GM21390 (cell line): ENCODE measurements around the gene RAPGEF1.
"Not testable (repeated sequence)": the region's sequence is repeated elsewhere in the genome, so short reads cannot be mapped to it uniquely, and the experiment has no call there.

Source experiments
- ATAC-seq: cut with Tn5 transposase; IDR thresholded peaks from one replicate; pipeline ENCODE4 v1.9.1; 2021; ENCODE audit not compliant: unreplicated experiment

RAPGEF1 gene

DNA sequence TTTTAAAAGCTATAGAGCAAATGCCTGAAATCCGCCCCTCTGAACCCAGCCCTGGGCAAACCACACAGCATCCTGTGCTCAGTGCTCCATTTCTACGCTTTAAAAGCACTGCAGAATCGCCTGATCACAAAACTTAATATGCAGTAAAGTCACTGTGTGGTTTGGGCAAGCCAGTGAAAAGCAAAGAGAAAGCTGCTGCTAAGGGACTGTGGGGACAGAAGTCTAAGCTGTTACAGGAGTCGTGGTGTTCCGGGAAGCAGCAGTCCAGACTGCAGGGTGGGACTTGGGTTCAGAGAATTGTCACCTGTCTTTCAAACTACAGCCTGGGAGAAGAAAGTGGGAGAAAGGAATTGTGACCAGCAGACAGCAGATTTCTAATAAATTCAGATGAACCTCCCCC lies 8.2 kb downstream of the RAPGEF1 start:
- ATAC-seq: no peak

DNA sequence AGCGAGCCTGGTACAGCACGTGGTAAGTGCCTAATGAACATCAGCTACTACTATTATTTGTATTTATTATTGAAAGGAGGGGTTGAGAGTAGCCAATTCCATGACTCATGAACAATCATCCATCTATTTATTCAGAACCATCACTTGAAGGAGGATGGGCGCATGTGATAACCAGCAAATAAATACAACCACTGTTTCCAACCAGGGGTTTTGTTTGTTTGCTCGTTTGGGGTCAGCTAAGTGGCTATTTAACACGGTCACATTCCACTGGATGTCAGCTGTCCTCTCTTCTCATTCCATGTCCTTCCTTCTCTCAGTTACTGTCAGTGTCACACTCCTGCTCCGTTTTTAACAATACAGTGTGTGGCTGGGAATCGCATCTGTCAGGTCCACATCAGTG lies 8.6 kb downstream of the RAPGEF1 start:
- ATAC-seq: no peak

DNA sequence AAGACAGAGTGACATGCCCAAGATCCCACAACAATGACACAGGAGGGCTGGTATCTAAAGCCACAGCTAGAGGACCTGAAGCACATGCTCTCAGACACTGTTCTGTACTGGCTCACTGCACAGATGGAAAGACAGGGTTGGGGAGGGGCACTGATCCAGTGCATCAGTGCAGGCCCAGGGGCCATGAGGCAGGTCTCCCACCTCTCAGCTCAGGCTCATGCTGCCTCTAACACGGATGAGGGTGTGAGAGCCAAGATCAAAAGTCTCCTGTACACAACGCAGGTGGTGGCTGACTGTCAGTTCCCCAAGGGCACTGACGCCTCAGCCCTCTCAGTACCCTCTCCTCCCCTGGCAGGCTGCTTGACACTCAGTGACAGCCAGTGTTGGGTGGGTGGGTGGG lies 10.9 kb downstream of the RAPGEF1 start:
- no peak for ATAC-seq

DNA sequence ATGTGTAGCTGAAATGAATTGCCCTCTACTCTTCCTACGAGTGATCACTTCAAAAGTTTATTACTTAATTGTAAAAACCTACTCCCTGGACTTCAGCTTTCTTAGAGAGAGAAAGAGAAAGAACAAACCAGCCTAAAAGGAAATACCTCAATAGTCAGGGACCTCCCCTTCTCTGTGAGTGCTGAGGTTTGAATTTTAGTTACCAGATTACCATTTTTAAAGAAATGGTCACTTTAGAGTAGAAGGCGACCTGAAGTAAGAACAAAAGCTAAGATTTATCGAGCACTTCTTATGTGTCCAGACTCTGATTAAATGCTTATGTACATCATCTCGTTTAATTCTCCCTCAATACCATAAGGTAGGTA lies 11.3 kb downstream of the RAPGEF1 start:
- ATAC-seq: no peak

DNA sequence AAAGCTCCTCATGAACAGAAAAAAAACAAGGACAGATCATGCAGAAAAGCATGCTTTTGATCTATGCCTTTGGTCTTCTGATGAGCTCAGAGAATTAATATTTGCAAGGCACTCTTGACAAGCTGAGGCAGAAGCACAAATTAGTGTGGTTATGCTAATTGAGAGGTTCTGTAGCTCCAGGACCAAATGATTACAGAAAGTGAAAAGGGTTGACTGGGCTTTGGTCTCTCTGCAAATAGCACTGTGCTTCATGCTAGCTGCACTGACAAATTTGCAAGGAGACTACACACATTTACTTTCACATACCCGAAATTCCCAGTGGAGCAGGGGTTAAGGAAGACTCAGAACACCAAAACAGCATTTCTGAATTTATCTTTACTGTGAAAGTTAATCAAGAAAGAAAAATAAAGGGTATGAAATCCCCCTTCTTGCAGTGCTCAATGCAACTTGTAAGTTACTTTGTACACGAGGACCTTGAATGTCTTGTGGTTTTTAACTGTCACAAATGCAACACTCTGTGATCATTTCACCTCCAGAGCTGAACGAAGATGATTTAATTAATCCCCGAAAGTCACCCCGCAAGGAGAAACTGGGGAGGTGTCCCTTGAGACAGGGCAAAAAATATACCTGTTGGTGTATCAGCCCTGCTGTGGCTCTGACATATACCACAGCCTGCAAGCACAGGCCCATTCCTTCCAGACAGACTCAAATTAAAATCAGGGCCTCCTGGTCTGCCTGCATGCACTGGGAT lies 11.9 kb downstream of the RAPGEF1 start:
- ATAC-seq: peak; percentile 32

DNA sequence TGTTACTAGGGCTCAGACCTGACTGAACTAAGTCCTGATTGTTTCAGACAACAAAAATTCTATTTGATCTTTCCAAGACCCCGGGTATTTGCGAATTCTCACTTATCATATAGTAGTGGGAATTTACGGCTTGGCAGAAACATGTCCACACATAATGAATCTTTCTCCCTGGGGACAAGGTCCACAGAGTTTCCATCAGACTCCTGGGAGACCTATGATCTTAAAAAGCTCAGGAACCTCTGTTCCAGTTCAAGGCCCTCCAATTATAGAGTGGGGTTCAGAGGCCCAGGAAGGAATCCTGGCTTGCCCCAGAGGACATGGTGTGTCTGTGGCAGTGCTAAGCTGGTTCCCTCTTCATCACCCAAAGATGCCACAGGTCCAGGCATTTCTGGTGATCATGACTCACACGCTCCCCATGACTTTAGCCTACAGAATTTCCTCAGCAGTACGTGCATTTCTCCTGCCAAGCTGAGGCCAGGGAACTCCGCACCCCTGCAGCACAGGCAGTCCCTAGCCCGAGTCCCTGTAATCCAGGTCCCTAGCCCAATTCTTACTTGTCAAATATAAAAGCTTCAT lies 12.6 kb downstream of the RAPGEF1 start:
- no peak for ATAC-seq

DNA sequence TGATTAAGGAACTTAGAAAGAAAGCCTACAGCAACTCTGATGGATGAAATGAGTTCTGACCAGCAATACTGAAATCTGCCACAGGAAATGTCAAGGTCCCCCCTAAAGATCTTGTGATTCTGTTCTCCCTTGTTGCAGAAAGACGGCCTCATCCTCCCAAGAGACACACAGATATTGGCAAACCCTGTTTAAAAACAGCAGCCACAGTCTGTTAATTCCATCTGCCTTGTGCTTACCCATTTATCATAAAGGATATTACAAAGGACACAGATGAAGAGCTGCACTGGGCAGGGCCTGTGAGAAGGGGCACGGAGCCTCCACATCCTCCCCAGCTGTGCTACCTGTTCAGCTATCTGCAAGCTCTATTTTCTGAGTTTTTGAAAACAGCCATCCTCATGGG lies 15.2 kb downstream of the RAPGEF1 start:
- no peak for ATAC-seq

DNA sequence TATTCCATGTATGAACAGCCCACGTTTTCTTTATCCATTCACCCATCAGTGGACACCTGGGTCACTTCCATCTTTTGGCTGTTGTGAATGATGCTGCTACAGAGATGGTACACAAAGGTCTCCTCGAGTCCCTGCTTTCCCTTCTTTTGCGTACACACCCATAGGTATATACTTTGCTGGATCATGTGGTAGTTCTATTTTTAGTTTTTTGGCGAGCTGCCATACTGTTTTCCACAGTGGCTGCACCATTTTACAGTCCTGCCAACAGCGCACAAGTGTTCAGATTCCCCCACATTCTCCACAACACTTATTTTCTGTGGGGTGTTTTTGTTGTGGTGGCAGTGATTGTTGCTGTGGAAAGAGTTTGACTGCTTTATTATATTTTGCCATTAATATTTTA lies 16.2 kb downstream of the RAPGEF1 start:
- no peak for ATAC-seq

DNA sequence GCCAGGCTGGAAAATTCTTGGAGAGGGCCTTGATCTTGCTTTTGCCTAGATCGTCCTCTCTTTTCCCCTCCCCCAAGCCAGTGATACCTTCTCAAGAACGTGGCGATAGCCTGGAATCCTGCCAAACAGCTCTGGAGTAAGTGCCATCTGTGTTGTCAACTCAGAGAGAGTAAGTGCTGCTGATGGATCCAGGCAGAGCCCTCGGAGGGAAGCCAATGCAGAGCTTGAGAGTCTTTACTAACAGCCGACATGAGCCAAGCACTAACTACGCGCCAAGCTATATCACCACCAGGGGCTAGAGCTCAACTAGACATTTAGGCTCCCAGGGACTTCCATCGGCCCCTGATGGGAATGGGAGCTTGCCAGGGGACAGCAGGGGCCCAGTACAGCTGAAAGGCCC lies 17.6 kb downstream of the RAPGEF1 start:
- ATAC-seq: no peak

DNA sequence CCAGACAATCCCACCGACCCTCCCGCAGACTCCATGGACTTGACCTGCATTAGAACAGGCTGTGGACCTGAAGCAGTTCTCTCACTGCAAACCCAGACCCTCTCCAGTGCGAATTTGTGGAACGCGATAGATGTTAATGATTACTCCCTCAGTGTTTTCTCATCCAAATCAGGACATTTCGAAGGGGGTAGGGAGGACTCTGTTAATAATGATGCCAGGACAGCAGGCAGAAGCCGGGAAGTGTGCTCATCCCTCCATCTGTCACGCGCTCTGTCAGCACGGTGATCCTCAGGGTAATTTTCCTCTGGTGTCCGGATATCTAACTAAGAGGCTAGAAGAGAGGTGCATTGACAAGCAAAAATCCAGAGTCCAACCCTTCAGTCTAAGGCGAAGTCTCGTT lies 18.8 kb downstream of the RAPGEF1 start:
- ATAC-seq: no peak

DNA sequence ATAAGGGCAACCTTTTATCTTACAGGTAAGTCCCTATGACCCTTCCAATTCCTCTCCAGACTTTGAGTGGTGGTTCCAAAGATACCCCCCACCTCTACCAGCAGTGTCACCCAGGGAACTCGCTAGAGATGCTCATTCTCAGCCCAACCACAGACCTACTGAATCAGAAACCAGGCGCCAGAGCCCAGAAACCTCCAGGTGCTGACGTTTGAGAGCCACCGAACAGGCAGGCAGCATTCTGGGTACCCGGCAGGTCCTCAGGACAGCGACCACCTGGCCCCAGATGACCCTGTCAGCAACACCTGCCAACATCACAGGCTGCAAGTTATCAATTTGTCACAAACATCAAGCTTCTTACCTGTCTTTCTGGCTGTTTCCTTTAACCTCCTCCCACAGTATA lies 19.5 kb downstream of the RAPGEF1 start:
- peak; percentile 38 for ATAC-seq

DNA sequence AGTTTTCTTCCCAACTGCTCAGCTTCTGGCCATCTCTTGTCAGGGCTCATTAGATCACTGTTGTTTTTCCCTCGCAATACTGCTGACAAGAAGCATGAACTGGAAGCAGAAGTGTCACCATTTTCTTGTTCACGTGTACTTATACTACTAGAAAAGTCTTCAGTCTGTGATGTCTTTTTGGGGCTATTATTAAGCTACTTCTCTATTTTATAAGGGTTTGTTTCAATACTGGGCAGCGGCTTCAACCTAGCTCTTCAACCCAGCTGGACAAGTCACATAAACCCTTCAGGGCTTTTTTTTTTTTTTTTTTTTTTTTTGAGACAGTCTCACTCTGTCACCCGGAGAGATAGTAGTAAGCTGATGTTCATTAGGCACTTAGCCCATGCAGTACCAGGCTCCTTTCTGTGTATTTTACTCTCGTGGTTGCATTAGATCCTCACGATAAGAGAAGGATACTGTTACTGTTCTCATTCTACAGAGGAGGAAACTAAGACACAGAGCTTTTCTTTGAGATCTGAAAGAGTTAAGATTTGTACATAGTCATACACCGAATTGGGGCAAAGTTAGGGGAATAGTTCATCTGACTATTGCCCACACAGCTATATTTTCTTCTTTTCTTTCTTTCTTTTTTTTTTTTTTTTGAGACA lies 20.5 kb downstream of the RAPGEF1 start:
- no peak for ATAC-seq

DNA sequence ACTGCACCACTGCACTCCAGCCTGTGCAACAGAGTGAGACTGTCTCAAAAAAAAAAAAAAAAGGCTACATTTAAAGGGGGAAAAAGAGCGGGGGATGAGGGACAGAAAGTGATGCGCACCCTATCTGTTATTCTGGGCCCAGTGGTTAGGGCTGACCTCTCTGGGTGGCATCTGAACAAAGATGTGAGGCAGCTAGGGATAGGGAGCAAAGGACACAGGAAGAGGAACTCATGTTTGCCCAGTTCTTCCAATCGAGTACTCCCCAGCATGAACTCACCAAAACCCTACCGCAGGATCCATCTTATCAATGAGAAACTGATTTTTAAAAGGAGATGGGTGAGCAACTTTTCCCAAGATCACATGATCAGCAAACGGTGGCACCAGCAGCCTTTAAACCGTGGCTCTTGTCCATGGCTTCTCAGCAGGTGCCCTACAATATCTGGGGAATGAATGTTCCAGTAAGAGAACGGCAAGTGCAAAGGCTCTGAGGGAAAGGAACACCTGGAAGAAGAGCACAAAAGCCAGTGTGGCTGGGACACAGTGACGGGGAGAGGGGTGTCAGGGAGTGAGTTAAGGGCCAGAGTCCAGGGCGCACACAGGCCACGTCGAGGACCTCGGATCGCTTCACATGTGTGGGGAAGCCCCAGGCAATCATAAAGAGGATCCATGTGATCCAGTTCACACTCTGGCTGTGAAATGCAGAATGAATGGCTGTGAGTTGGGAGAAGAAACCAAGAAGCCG lies 22.0 kb downstream of the RAPGEF1 start:
- ATAC-seq: no peak

DNA sequence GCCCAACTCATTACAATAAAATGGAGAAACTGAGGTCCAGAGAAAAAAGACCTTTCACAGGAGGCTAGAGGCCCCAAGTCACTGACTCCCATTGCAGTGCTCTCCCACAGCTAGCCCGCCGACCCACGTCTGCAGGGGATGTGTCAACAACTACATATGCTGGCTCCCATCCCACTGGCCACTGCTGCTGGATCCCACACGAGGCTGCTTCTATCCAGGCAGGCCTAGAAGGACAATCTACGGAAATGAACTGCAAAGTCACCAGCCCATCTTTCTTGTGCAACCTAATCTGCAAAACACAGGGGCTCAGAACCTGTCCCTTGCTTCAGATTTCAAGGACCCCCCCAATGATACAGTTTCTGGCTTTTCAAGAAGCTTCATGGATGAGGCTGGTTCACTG lies 24.0 kb downstream of the RAPGEF1 start:
- ATAC-seq: no peak

DNA sequence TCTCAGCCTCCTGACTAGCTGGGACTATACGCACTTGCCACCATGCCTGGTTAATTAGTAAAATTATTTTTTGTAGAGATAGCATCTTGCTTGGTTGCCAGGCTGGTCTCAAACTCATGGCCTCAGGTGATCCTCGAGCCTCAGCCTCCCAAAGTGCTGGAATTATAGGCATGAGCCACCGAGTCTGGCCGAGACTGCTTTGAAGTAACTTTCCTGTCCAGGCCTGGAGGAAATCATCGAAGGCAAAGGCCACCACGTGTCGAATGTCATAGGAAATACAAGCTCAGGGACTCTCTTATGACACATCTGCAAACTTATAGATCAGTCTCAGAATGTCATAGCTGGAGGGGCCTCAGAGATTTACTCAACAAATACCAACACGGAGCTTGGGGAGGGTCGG lies 25.1 kb downstream of the RAPGEF1 start:
- ATAC-seq: no peak

DNA sequence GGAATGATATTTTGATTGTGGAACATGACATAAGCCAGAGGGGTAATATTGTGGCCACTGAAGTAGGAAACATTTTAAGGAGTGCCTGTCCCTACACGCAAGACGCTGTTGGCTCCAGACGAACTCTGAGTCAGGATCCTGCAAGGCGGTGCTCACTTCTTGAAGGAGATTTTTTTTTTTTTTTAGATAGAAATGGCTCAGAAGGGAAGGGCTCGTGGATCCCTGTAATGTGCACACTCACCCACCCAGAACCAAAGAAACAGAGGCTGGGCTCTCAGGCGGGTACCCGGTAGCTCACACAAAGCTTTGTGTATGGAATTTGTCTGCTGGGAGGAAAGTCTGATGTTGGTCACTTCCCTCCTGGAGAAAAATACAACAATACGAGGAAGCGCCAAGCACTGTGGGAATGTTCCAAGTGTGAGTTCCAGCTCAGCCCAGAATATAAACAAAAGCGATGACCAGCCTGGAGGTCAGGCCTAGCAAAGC lies 25.7 kb downstream of the RAPGEF1 start:
- ATAC-seq: no peak

DNA sequence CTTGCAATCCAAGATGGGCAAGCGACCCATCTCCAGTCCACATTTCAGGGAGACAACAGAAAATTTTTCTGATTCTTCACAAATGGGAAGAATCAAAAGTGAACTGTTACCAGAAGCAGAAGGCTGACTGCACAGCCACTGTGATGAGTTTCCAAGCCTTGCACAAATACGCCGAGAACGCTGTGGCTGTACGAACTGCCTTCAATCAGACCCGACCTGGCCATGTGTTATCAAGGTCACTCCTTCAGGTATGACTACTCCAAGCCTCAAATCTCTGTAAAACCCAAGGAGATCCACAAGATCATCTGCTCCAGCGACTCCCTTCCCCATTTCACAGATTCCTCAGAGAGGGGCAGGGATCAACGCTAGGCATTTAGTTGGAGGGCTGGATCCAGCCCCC lies 26.9 kb downstream of the RAPGEF1 start:
- no peak for ATAC-seq

DNA sequence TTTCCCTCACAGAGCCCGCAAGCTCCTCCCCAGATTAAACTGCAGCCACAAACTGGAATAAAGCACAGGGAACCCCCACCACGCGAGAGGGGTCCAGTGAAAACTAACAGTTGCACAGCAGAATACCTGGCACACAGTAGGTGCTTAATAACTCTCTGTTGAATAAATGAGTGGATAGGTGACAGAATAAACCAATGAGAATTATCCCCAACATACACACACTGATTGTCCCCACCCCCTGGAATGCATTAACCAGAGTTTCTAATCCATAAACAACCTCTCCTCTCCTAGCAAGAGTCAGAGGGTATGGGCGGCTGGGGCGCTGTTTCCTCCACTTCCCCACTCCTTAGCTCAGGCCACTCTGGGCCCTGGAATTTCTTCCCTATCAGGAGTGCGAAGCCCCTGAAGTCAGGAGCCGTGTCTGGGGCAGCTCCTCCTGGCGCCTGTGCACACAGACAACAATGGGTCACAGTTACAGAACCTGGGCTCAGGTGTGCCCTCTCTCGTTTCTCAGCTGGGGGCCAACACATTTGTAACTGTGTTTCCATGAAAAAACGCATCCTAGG lies 27.6 kb downstream of the RAPGEF1 start:
- ATAC-seq: no peak

DNA sequence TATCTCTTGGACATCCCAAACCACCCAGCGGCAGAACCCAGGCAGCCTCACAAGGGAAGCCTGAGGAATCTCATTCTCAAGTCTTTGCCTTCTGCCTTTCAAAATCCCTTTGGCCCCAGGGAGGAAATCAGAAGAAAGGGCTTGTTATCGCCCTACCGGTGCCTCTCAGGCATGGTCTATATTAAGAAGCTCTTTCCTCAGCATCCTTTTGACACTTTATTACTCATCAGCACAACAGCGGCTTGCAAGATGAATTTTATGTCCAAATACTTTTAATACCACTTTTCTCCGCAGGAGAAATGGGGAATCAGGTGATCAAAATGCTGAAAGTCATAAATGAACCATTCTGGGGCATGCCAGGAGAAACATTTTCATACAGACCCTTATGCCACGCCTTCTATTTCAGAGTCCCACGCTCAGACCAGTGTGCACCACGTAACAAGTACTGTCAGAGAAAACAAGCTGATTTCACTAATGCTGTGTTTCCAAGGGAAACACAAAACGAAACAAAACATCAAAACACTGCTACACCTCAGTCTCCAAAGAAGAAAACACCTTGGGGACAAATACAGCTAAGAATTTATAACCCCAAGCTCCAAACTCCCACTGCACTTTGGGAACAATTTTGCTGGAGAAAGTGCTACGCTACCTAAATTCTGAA lies 30.0 kb downstream of the RAPGEF1 start:
- ATAC-seq: peak; percentile 58

DNA sequence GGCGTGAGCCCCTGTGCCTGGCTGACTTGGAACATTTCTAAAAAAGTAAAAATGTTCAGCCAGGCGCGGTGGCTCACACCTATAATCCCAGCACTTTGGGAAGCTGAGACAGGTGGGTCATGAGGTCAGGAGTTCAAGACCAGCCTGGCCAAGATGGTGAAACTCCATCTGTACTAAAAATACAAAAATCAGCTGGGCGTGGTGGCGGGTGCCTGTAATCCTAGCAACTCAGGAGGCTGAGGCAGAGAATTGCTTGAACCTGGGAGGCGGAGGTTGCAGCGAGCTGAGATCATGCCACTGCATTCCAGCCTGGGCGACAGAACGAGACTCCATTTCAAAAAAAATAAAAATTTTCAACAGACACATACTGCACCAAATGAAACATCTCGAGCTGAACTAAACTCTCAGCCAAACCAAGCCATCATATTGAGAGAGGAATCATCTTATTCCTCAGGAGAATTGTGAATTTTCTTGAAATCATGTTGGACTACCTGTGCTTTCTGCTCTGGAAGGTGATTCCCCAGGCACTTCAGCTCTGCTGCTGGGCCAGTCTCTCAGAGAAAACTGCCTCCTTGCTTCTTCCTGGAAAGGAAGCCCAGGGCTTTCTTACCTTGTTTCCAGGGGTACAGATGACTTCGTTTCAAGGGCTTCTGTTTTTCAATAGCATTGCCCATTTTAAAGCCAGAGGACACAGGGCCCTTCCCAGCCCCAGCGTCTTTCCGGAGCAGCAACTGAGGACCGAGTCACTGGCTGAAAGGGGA lies 30.7 kb downstream of the RAPGEF1 start:
- not testable (repeated sequence) for ATAC-seq
